AML-193 (cell line): ENCODE data around the gene CHST12.

Source experiments
- DNase-seq, 2 experiments: peaks; one replicate each; lab custom pipeline; 2025; lab: John Stamatoyannopoulos, UW

CHST12 gene

GRCh38 chr7:2479276-2480069, 76.1 kb downstream of the CHST12 start:
- DNase-seq: no peak

- DNase-seq: no peak
These were observed 76.6 kb downstream of the CHST12 start for GRCh38 chr7:2480070-2480408.

- no peak for DNase-seq
These were observed 77.8 kb downstream of the CHST12 start for GRCh38 chr7:2481195-2481594.

- no peak for DNase-seq
These were observed 79.5 kb downstream of the CHST12 start for GRCh38 chr7:2482725-2483451.

GRCh38 chr7:2483494-2483893, 80.1 kb downstream of the CHST12 start:
- DNase-seq: no peak

- no peak for DNase-seq
These were observed 81.5 kb downstream of the CHST12 start for GRCh38 chr7:2484868-2485267.

- no peak for DNase-seq
These were observed 84.3 kb downstream of the CHST12 start for GRCh38 chr7:2487586-2488271.

GRCh38 chr7:2488272-2488645, 84.8 kb downstream of the CHST12 start:
- DNase-seq: no peak

- no peak for DNase-seq
These were observed 85.3 kb downstream of the CHST12 start for GRCh38 chr7:2488681-2489080.

GRCh38 chr7:2490181-2490651, 86.8 kb downstream of the CHST12 start:
- no peak for DNase-seq

- DNase-seq: no peak
These were observed 88.6 kb downstream of the CHST12 start for GRCh38 chr7:2492038-2492437.

GRCh38 chr7:2493205-2494164, 90.1 kb downstream of the CHST12 start:
- no peak for DNase-seq

GRCh38 chr7:2494191-2495130, 91.0 kb downstream of the CHST12 start:
- DNase-seq: no peak

- DNase-seq: no peak
These were observed 92.2 kb downstream of the CHST12 start for GRCh38 chr7:2495418-2496299.

- DNase-seq: no peak
These were observed 93.0 kb downstream of the CHST12 start for GRCh38 chr7:2496375-2496774.

- DNase-seq: no peak
These were observed 93.7 kb downstream of the CHST12 start for GRCh38 chr7:2497065-2497464.

GRCh38 chr7:2497500-2498336, 94.3 kb downstream of the CHST12 start:
- DNase-seq: no peak
